Cardiac atrium fibroblast (primary cell): ENCODE results near the gene STK32C. TPM values are rescaled to one million over a fixed set of nuclear protein-coding genes. Genes with fewer than 3 reads are reported as not detected.

Experiments used
- total RNA-seq: library from RNA; depleted of rRNA; stranded (reverse); fragments of >200 nt; gene quantifications from 2 replicates; pipeline ENCODE4 v1.2.3, GENCODE V29; 2015

Gene STK32C
- 8.8 and 9.7 TPM in 2 replicates for total RNA-seq

DNA sequence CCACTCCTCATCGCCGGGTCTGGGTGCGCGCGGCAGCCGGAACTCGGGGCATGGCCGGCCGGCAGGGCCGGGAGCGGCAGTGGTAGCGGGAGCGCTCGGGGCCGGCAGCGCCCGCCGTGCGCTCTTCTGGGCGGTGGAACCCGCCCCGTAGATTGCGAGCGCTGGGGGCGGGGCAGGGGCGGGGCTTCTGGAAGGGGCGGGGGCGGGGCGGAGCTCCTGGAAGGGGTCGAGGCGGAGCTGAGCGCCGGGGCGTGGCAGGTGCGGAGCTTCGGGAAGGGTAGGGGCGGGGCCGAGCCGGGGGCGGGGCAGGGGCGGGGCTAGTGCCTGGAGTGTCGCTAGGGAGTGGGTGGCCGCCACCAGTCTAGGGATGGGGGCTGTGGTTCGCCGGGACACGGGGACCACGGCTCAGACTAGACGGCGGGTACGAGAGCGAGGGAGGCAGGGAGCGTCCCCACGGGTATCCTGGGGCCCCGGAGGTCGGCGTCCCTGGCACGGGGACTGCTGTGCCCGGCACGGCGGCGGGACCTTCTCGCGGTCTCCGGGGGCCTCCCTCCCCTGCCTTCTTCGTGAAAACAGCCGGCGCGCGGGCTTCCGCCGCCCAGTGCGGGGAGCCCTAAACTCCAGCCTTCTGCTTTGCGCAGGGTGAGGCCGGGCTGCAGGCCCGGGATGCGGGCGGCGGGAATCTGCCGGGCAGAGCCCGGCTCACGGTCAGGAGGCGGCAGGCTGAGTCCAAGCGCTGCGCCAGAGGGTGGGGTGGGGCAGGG, at the start of gene STK32C:
Gene STK32C (minus strand): TSS at position 128 of the 764 bp plus-strand sequence. CDS start 117 bp downstream, at position 11.

DNA sequence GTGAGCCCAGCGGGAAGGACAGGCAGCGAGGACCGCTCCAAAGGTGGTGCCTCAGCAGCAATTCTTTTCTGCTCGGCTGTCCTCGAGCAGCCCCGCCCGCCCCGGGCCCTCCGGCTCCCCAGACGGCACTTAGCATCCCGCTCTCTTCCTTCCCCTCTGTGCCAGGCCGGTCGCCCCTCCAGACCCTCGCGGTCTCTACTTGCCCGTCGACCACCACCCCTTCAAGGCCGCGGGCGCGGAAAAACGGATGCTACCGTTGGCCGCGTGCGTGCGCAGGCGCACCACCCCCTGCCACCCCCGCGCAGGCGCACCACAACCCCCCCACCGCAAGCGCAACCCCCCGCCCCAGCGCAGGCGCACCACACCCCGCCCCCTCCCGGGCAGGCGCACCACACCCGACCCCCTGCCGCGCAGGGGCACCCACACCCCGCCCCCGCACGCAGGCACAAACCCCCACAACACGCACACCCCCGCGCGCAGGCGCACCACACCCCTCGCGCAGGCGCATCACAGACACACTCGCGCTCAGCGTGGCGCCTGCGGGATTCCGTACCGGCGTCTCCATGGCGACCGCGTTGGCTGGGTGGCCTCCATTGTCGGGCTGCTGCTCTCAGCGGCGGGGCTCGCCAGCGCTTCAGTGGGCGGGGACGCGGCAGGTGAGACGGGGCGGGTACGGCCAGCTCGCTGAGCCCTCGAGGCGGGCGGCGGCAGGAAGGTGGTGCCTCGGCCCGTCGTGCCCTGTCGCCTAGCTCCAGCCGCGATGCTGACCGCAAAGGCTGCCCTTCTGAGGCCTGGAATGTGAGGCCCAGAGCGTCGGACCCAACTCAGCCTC, 24.1 kb upstream of the STK32C start, which contains the start of gene LRRC27:
Gene LRRC27 (plus strand): TSS at position 593 of the 832 bp plus-strand sequence. CDS start 1,332 bp downstream, outside the sequence.

DNA sequence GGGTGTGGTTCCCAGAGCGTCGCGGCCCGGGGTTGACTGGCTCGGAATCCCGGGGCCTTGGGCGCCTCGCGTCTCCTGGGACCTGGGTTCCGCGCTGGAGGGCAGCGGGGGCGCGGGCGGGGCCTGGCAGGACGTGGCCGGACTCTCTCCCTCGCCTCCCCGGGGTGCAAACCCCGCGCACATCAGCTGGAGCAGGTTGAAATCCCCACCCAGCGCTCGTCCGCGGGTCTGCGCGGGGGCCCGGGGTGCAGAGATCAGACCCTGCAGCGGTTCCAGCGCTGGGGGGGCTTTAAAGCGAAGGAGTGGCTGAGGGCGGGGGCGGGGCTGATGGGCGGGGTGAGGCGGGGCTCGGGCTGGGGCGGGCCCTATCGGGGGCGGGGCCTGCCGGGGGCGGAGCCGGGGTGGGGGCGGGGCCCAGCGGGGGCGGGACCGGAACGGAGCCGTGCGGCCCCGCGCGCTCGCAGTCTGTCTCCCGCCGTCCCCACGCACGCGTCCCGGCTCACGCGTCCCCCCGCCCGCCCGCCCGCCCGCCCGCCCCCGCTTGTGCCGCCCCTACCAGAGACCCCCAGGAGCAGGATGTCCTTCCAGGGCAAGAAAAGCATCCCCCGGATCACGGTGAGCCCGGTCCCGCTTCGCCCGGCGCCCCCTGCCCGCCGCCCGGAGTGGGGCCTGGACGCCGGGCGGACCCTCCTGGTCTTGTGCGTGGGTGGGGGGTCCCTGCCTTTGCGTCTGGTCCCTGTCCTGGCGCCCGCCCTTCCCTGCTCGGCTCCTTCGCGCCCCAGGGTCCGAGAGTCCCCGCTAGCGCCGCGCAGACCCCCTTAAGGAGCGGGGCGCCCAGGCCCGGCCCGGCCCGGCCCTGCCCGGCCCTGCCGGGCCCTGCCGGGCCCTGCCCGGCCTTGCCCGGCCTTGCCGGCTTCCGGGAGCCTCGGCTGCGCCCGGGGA, 121.0 kb downstream of the STK32C start, which contains the start of gene DPYSL4:
Gene DPYSL4 (plus strand): TSS at position 461 of the 942 bp plus-strand sequence. CDS start 116 bp downstream, at position 577.

Other genes with a start within 250 kb of the STK32C start
- under 0.01 and 0.16 TPM in 2 replicates for gene JAKMIP3, start 242.0 kb downstream of the STK32C start, total RNA-seq
- gene DPYSL4, start 121.0 kb downstream of the STK32C start, total RNA-seq, result 39.7 and 47.1 TPM in 2 replicates
- gene LRRC27, start 24.2 kb upstream of the STK32C start, total RNA-seq, result 4.2 and 7.6 TPM in 2 replicates
- 4.7 and 6.5 TPM in 2 replicates for gene PWWP2B, start 89.2 kb upstream of the STK32C start, total RNA-seq
- gene INPP5A, start 229.8 kb upstream of the STK32C start, total RNA-seq, result 30.5 and 31.2 TPM in 2 replicates